ENCODE measurements around the gene RAB11A. TPM values are rescaled to one million over a fixed set of nuclear protein-coding genes. Genes with fewer than 3 reads are reported as not detected.

Gene RAB11A
- total and polyA plus RNA-seq, 2 donors (not counting 1 experiment from before 2014, with no cell fraction given): 56.8 to 501 TPM

DNA sequence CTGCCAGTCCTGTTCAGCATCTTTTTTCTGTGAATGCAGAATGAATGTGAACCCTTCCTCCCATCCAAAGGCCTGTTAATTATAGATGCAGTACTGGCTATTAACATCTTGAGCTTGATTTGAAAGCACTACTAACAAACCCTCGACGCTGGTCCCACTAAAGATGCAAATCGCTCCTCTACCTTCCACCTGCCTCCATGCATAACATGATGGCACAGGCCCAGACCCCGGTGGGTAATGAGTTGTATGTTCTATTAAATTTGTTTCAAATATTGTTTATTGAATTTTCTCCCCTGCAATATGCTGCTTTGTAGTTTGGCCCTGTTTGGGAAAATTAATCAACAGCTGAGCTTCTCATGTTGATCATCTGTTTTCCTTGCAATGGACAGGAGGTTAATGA lies 69.3 kb downstream of the RAB11A start:
- no peak overlapping the region for H3K4me2 ChIP-seq (ENCODE audit: extremely low read depth, insufficient read depth, low read length)
- no peak overlapping the region for H3K4me3 ChIP-seq (replicated peaks in 1 of 4; ENCODE audit: control extremely low read depth in 1 of 4, insufficient read depth in 1 of 4, low read depth in 3 of 4, low read length in 4 of 4)
- H3K36me3 ChIP-seq (ENCODE audit: control insufficient read depth, insufficient read depth, low read length): no peaks in the 10 kb centered on the region
- no peak for TF ChIP-seq EZH2 (IDR thresholded peaks at IDR 0.05; ENCODE audit: low read length, missing control alignments)
- TF ChIP-seq, protein P1, sequence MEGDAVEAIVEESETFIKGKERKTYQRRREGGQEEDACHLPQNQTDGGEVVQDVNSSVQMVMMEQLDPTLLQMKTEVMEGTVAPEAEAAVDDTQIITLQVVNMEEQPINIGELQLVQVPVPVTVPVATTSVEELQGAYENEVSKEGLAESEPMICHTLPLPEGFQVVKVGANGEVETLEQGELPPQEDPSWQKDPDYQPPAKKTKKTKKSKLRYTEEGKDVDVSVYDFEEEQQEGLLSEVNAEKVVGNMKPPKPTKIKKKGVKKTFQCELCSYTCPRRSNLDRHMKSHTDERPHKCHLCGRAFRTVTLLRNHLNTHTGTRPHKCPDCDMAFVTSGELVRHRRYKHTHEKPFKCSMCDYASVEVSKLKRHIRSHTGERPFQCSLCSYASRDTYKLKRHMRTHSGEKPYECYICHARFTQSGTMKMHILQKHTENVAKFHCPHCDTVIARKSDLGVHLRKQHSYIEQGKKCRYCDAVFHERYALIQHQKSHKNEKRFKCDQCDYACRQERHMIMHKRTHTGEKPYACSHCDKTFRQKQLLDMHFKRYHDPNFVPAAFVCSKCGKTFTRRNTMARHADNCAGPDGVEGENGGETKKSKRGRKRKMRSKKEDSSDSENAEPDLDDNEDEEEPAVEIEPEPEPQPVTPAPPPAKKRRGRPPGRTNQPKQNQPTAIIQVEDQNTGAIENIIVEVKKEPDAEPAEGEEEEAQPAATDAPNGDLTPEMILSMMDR (conservative IDR thresholded peaks at IDR 0.05 in 1 of 2, IDR thresholded peaks at IDR 0.05 in 1 of 2; ENCODE audit: low read depth in 1 of 2, low read length in 2 of 2): no peak
- H3K9me3 ChIP-seq (ENCODE audit: control insufficient read depth, insufficient read depth, low read depth, low read length): no peaks in the 10 kb centered on the region
- peaks cover 10% of the 10 kb centered on the region for H3K4me1 ChIP-seq (ENCODE audit: control insufficient read depth, extremely low read depth, insufficient read depth, low read length)
- no peaks in the 10 kb centered on the region for H4K20me1 ChIP-seq (ENCODE audit: control insufficient read depth, extremely low read depth, insufficient read depth, low read length)
- H2AFZ ChIP-seq (ENCODE audit: low read length): no peak overlapping the region
- no peaks in the 10 kb centered on the region for H3K79me2 ChIP-seq (ENCODE audit: control insufficient read depth, insufficient read depth, low read length)
- H3K27me3 ChIP-seq (ENCODE audit: control insufficient read depth, insufficient read depth, low read length): no peaks in the 10 kb centered on the region
- no peak for DNase-seq (ENCODE audit: low read depth in 2 of 2)
- H3K9ac ChIP-seq (ENCODE audit: insufficient read depth, low read length): no peak overlapping the region
- no peak overlapping the region for H3K27ac ChIP-seq (ENCODE audit: insufficient read depth, low read length)

DNA sequence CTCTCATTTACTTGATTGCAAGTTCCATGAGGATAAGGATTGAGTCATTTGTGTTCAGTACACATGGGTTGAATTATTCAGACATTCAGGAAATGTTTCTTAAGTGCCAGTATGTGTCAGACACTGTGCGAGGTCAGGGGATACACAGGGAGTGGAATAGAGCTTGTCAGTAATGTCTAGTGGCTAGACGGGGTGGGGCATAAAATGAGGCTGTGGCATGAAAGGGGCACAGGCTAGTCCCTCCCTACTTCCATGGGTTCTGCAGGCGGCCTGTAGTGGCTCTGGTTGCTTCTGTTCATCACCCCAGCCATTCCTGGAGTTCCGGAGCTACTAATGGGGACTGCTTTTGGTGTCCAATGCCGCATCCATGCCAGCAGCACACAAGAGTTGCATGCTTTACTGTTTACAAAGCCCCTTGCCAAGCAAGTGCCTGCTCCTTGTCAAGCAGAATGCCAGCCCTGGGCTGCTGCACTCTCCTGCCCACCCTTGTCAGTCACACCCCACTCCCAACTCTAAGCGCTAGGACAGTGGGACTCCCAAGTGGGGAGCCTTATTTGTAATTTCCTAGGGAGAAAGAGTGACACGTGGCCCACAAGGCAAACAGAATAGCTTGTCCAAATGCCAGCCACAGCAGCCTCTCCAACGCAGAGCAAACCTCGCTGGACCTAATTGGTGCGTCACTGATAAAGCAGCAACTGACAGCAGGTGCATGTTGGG lies 70.8 kb downstream of the RAB11A start:
- no peak overlapping the region for H2AFZ ChIP-seq (ENCODE audit: low read length)
- no peak overlapping the region for H3K27ac ChIP-seq (ENCODE audit: insufficient read depth, low read length)
- DNase-seq (ENCODE audit: low read depth in 2 of 2): peak; percentile 51 to 96
- H3K9me3 ChIP-seq (ENCODE audit: control insufficient read depth, insufficient read depth, low read depth, low read length): no peaks in the 10 kb centered on the region
- H3K4me3 ChIP-seq (replicated peaks in 1 of 4; ENCODE audit: control extremely low read depth in 1 of 4, insufficient read depth in 1 of 4, low read depth in 3 of 4, low read length in 4 of 4): no peak overlapping the region
- no peak overlapping the region for H3K9ac ChIP-seq (ENCODE audit: insufficient read depth, low read length)
- H3K4me2 ChIP-seq (ENCODE audit: extremely low read depth, insufficient read depth, low read length): no peak overlapping the region
- no peaks in the 10 kb centered on the region for H3K36me3 ChIP-seq (ENCODE audit: control insufficient read depth, insufficient read depth, low read length)
- no peaks in the 10 kb centered on the region for H4K20me1 ChIP-seq (ENCODE audit: control insufficient read depth, extremely low read depth, insufficient read depth, low read length)
- H3K27me3 ChIP-seq (ENCODE audit: control insufficient read depth, insufficient read depth, low read length): no peaks in the 10 kb centered on the region
- no peaks in the 10 kb centered on the region for H3K79me2 ChIP-seq (ENCODE audit: control insufficient read depth, insufficient read depth, low read length)
- no peak for TF ChIP-seq EZH2 (IDR thresholded peaks at IDR 0.05; ENCODE audit: low read length, missing control alignments)
- TF ChIP-seq, protein P1 (conservative IDR thresholded peaks at IDR 0.05 in 1 of 2, IDR thresholded peaks at IDR 0.05 in 1 of 2; ENCODE audit: low read depth in 1 of 2, low read length in 2 of 2): no peak
- H3K4me1 ChIP-seq (ENCODE audit: control insufficient read depth, extremely low read depth, insufficient read depth, low read length): peaks cover 10% of the 10 kb centered on the region

DNA sequence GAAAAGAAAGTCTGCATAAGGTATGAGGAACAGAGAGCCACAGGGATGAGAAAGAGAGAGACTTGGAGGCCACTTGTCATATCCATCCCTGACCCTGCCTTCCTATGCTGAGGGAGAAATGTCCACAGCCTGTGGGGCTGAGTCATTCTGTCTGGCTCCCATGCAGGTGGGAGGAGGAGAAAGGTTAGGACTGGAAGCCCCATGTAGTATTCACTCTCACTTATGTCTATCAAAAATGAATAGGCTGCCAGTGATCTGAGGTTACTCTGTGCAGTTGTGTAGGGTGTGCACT lies 71.3 kb downstream of the RAB11A start:
- H3K4me3 ChIP-seq (replicated peaks in 1 of 4; ENCODE audit: control extremely low read depth in 1 of 4, insufficient read depth in 1 of 4, low read depth in 3 of 4, low read length in 4 of 4): no peak overlapping the region
- H2AFZ ChIP-seq (ENCODE audit: low read length): no peak overlapping the region
- H3K27me3 ChIP-seq (ENCODE audit: control insufficient read depth, insufficient read depth, low read length): no peaks in the 10 kb centered on the region
- H3K36me3 ChIP-seq (ENCODE audit: control insufficient read depth, insufficient read depth, low read length): no peaks in the 10 kb centered on the region
- H3K79me2 ChIP-seq (ENCODE audit: control insufficient read depth, insufficient read depth, low read length): no peaks in the 10 kb centered on the region
- no peak overlapping the region for H3K9ac ChIP-seq (ENCODE audit: insufficient read depth, low read length)
- DNase-seq (ENCODE audit: low read depth in 2 of 2): peak in 1 of 2 donors; percentile 62
- TF ChIP-seq EZH2 (IDR thresholded peaks at IDR 0.05; ENCODE audit: low read length, missing control alignments): no peak
- TF ChIP-seq, protein P1 (conservative IDR thresholded peaks at IDR 0.05 in 1 of 2, IDR thresholded peaks at IDR 0.05 in 1 of 2; ENCODE audit: low read depth in 1 of 2, low read length in 2 of 2): no peak
- H3K9me3 ChIP-seq (ENCODE audit: control insufficient read depth, insufficient read depth, low read depth, low read length): no peaks in the 10 kb centered on the region
- no peak overlapping the region for H3K27ac ChIP-seq (ENCODE audit: insufficient read depth, low read length)
- H3K4me1 ChIP-seq (ENCODE audit: control insufficient read depth, extremely low read depth, insufficient read depth, low read length): peaks cover 10% of the 10 kb centered on the region
- no peaks in the 10 kb centered on the region for H4K20me1 ChIP-seq (ENCODE audit: control insufficient read depth, extremely low read depth, insufficient read depth, low read length)
- no peak overlapping the region for H3K4me2 ChIP-seq (ENCODE audit: extremely low read depth, insufficient read depth, low read length)

Other genes starting within 250 kb of the RAB11A start
- gene SLC24A1, start 247.6 kb upstream of the RAB11A start, total RNA-seq: 3.9 and 4.5 TPM in 2 replicates
- gene SLC24A1, start 247.6 kb upstream of the RAB11A start, polyA plus RNA-seq: 7.0 and 7.9 TPM in 2 replicates
- 24.9 and 30.6 TPM in 2 replicates for gene DENND4A, start 77.2 kb upstream of the RAB11A start, total RNA-seq
- 13.5 and 16.7 TPM in 2 replicates for gene DENND4A, start 77.2 kb upstream of the RAB11A start, polyA plus RNA-seq

Measured in fibroblast of lung (primary cell).